H1 (cell line): ENCODE measurements around the gene SIRT5. TPM values are rescaled to one million over a fixed set of nuclear protein-coding genes. Genes with fewer than 3 reads are reported as not detected.

Experiments used
- CTCF ChIA-PET: fragments of 300-600 bp; sonication (Branson Sonifier 250); formaldehyde crosslinking; loops from one replicate; lab custom pipeline; 2021; ENCODE audit not compliant: partially characterized antibody; lab: Charles Lee
- POLR2A ChIA-PET: fragments of 300-600 bp; sonication (Branson Sonifier 250); formaldehyde crosslinking; loops from one replicate; lab custom pipeline; 2021; ENCODE audit warnings: inconsistent platforms; ENCODE audit not compliant: partially characterized antibody; lab: Charles Lee
- DNase-seq, 2 experiments: peaks; one replicate each; pipeline versions ENCODE4 v3.0.0 to v3.0.0-alpha.2; 2010 to 2022; ENCODE audit warnings: low spot score in 2 of 2, low read depth in 1 of 2, mixed read lengths in 1 of 2
- FAIRE-seq: peaks from 2 replicates; lab custom pipeline; 2011; peaks lifted over from hg19 to GRCh38; lab: Jason Lieb, UNC
- H2AFZ ChIP-seq: 2 replicates; pipeline ENCODE4 v1.8.1; 2012; ENCODE audit warnings: low read length, inconsistent platforms
- H2AK5ac ChIP-seq: 2 replicates; pipeline ENCODE4 v1.6.1; 2013; ENCODE audit warnings: low read depth, low read length
- H2BK120ac ChIP-seq: replicated peaks from 2 replicates; pipeline ENCODE3; 2013; ENCODE audit warnings: low read depth, low read length, inconsistent platforms
- H2BK12ac ChIP-seq: 2 replicates; pipeline ENCODE4 v1.6.1; 2013; ENCODE audit warnings: low read depth, low read length
- H2BK15ac ChIP-seq: 2 replicates; pipeline ENCODE4 v1.6.1; 2013; ENCODE audit warnings: low read length
- H2BK20ac ChIP-seq: 2 replicates; pipeline ENCODE4 v1.6.1; 2013; ENCODE audit warnings: low read length
- H2BK5ac ChIP-seq: 2 replicates; pipeline ENCODE4 v1.6.1; 2013; ENCODE audit warnings: low read depth, low read length
- H3K14ac ChIP-seq: 2 replicates; pipeline ENCODE4 v1.6.1; 2013; ENCODE audit warnings: inconsistent platforms; ENCODE audit not compliant: insufficient read length
- H3K18ac ChIP-seq: 2 replicates; pipeline ENCODE4 v1.6.1; 2013; ENCODE audit warnings: low read length; ENCODE audit errors: extremely low read depth
- H3K23ac ChIP-seq: 2 replicates; pipeline ENCODE4 v1.6.1; 2013; ENCODE audit warnings: inconsistent platforms; ENCODE audit not compliant: insufficient read length
- H3K23me2 ChIP-seq: 2 replicates; pipeline ENCODE4 v1.6.1; 2013; ENCODE audit warnings: low read depth, low read length
- H3K27ac ChIP-seq: 2 replicates; pipeline ENCODE4 v1.6.1; 2011; ENCODE audit warnings: low read depth, low read length, inconsistent platforms
- H3K27me3 ChIP-seq, 4 experiments: replicated peaks in 1 of 4; 1 replicate in 1 of 4; 2 replicates in 3 of 4; pipeline versions ENCODE4 v1.6.1 to v1.8.1; 2011 to 2013; ENCODE audit warnings: low read length in 3 of 4, mild to moderate bottlenecking in 3 of 4, inconsistent platforms in 2 of 4, mixed read lengths in 2 of 4, moderate library complexity in 1 of 4; ENCODE audit not compliant: control insufficient read depth in 3 of 4, insufficient read depth in 3 of 4; ENCODE audit errors: extremely low read depth in 1 of 4
- H3K36me3 ChIP-seq, 4 experiments: 2 replicates each; pipeline versions ENCODE4 v1.6.1 to v1.8.1; 2011 to 2013; ENCODE audit warnings: mild to moderate bottlenecking in 4 of 4, low read length in 3 of 4, moderate library complexity in 2 of 4, control low read depth in 1 of 4, inconsistent platforms in 1 of 4; ENCODE audit not compliant: insufficient read depth in 4 of 4, control insufficient read depth in 2 of 4
- H3K4ac ChIP-seq: replicated peaks from 2 replicates; pipeline ENCODE3; 2013; ENCODE audit warnings: low read length, low read depth, mixed read lengths, inconsistent platforms; ENCODE audit not compliant: insufficient read length
- H3K4me1 ChIP-seq, 4 experiments: replicated peaks in 1 of 4; 1 replicate in 1 of 4; 2 replicates in 3 of 4; pipeline versions ENCODE4 v1.6.1 to v1.8.1; 2011 to 2013; ENCODE audit warnings: low read length in 3 of 4, inconsistent platforms in 2 of 4, mixed read lengths in 1 of 4; ENCODE audit not compliant: insufficient read depth in 4 of 4, control insufficient read depth in 3 of 4
- H3K4me2 ChIP-seq, 2 experiments: 2 replicates each; pipeline versions ENCODE4 v1.6.1 to v1.8.1; 2011 to 2013; ENCODE audit warnings: low read depth in 2 of 2, low read length in 2 of 2, control low read depth in 1 of 2, inconsistent platforms in 1 of 2, mild to moderate bottlenecking in 1 of 2; ENCODE audit not compliant: insufficient read depth in 1 of 2
- H3K4me3 ChIP-seq, 4 experiments: fragments of 200-600, 300-600 bp in 1 of 4; sonication (generic), shearing (Covaris generic), sonication (Bioruptor Twin) in 1 of 4; 2 replicates each; pipeline versions ENCODE4 v1.5.1 to v1.8.1; 2011 to 2016; ENCODE audit warnings: low read length in 4 of 4, low read depth in 3 of 4, control low read depth in 2 of 4, inconsistent platforms in 2 of 4, mild to moderate bottlenecking in 2 of 4, mixed read lengths in 1 of 4, moderate library complexity in 1 of 4; ENCODE audit not compliant: insufficient read depth in 2 of 4; ENCODE audit errors: extremely low read depth in 1 of 4
- H3K56ac ChIP-seq: replicated peaks from 2 replicates; pipeline ENCODE3; 2013; ENCODE audit warnings: low read depth, mild to moderate bottlenecking, mixed read lengths, low read length, inconsistent platforms; ENCODE audit not compliant: insufficient read length
- H3K79me1 ChIP-seq: 2 replicates; pipeline ENCODE4 v1.6.1; 2013; ENCODE audit warnings: low read depth, low read length, control low read depth
- H3K79me2 ChIP-seq, 2 experiments: 2 replicates each; pipeline versions ENCODE4 v1.6.1 to v1.8.1; 2012 to 2013; ENCODE audit warnings: low read length in 2 of 2, mild to moderate bottlenecking in 2 of 2, inconsistent platforms in 1 of 2; ENCODE audit not compliant: insufficient read depth in 2 of 2, control insufficient read depth in 1 of 2
- H3K9ac ChIP-seq, 4 experiments: replicated peaks in 1 of 4; 1 replicate in 1 of 4; 2 replicates in 3 of 4; pipeline versions ENCODE4 v1.6.1 to v1.8.1; 2011 to 2013; ENCODE audit warnings: low read depth in 3 of 4, low read length in 3 of 4, control low read depth in 2 of 4, mild to moderate bottlenecking in 2 of 4, moderate library complexity in 2 of 4, inconsistent platforms in 1 of 4; ENCODE audit errors: extremely low read depth in 1 of 4
- H3K9me3 ChIP-seq, 2 experiments: 2 replicates each; pipeline versions ENCODE4 v1.6.1 to v1.8.1; 2012 to 2013; ENCODE audit warnings: mild to moderate bottlenecking in 2 of 2, moderate library complexity in 2 of 2, control low read depth in 1 of 2, inconsistent platforms in 1 of 2, low read depth in 1 of 2, low read length in 1 of 2, mixed read lengths in 1 of 2; ENCODE audit not compliant: insufficient read depth in 2 of 2
- H4K20me1 ChIP-seq, 2 experiments: replicated peaks in 1 of 2; 2 replicates each; pipeline versions ENCODE3 to v1.8.1; 2011 to 2013; ENCODE audit warnings: inconsistent platforms in 2 of 2, low read length in 2 of 2, mild to moderate bottlenecking in 1 of 2; ENCODE audit not compliant: insufficient read depth in 2 of 2, control insufficient read depth in 1 of 2
- H4K5ac ChIP-seq: 2 replicates; pipeline ENCODE4 v1.6.1; 2013; ENCODE audit warnings: low read length, low read depth, mixed read lengths, inconsistent platforms; ENCODE audit not compliant: insufficient read length
- H4K8ac ChIP-seq: 2 replicates; pipeline ENCODE4 v1.8.0; 2013; ENCODE audit warnings: mild to moderate bottlenecking, moderate library complexity, low read length, inconsistent platforms; ENCODE audit not compliant: insufficient read depth; ENCODE audit errors: extremely low read depth
- H4K91ac ChIP-seq: replicated peaks from 2 replicates; pipeline ENCODE3; 2013; ENCODE audit warnings: low read length, mixed read lengths, inconsistent platforms; ENCODE audit not compliant: insufficient read length
- CREB1 ChIP-seq: IDR thresholded peaks from 2 replicates; pipeline ENCODE4 v1.6.1; 2012; ENCODE audit warnings: inconsistent platforms
- JUN ChIP-seq: IDR thresholded peaks from 2 replicates; pipeline ENCODE4 v1.6.1; 2011; ENCODE audit warnings: low read depth, mild to moderate bottlenecking, improper control_type of control experiment, low read length
- RFX5 ChIP-seq: IDR thresholded peaks from 2 replicates; pipeline ENCODE4 v1.6.1; 2011; ENCODE audit warnings: low read depth, low read length, improper control_type of control experiment, borderline replicate concordance
- WGBS, 2 experiments: shearing (Covaris generic) in 1 of 2; methylation state at CpG; one replicate each; pipeline versions ENCODE4 v1.1.6 to v1.1.7; 2013 to 2015; ENCODE audit warnings: low lambda C conversion rate in 2 of 2, mixed read lengths in 2 of 2, inconsistent platforms in 1 of 2, low coverage in 1 of 2, missing lambda C conversion rate in 1 of 2; ENCODE audit not compliant: insufficient replicate concordance in 2 of 2, insufficient coverage in 1 of 2, insufficient read length in 1 of 2; ENCODE audit errors: extremely low coverage in 1 of 2, missing lambda C conversion rate in 1 of 2; 5-methylcytosine and 5-hydroxymethylcytosine counted together
- polyA plus RNA-seq, 7 experiments: library from polyadenylated mRNA; depleted of rRNA in 3 of 7; stranded (reverse) in 5 of 7; unstranded in 2 of 7; fragments of >200 nt in 5 of 7; fragments of 200-250 nt in 2 of 7; gene quantifications; 1 replicate in 5 of 7; 2 replicates in 1 of 7; 4 replicates in 1 of 7; pipeline versions ENCODE4 v1.2.1 to v1.2.3, GENCODE V29; 2011 to 2013; ENCODE audit warnings: missing spikeins in 2 of 7, mixed read lengths in 2 of 7
- total RNA-seq: library from RNA; stranded (reverse); fragmentation: NEBNext Ultra II Directional; extraction: Animal tissue kit (Norgen Biotek cat#: 25700); gene quantifications from 2 replicates; pipeline ENCODE4 v1.2.1, GENCODE V29; 2021

SIRT5 gene
- total and polyA plus RNA-seq, 2 of the 8 experiments (the other 6 are each of a cell fraction or from before 2014, with no cell fraction given), result 7.4 to 14.7 TPM

- POLR2A ChIA-PET, result no interaction called here
- H3K18ac ChIP-seq, result no peak overlapping the region
- no peak overlapping the region for H3K9ac ChIP-seq
- H2BK15ac ChIP-seq, result no peak overlapping the region
- H4K5ac ChIP-seq, result no peak overlapping the region
- WGBS, 2 experiments, result 90% methylated on average over 4 of the region's 4 CpGs; no CpG with 5 or more reads in 1 of the 2 experiments
- TF ChIP-seq CREB1 (no peak), RFX5 (no peak), JUN (no peak)
- H2BK5ac ChIP-seq, result no peak overlapping the region
- no peak overlapping the region for H2BK12ac ChIP-seq
- H3K79me2 ChIP-seq, result no peaks in the 10 kb centered on the region
- no peak overlapping the region for H3K56ac ChIP-seq
- no peak overlapping the region for H3K4me2 ChIP-seq
- H4K91ac ChIP-seq, result no peak overlapping the region
- no peaks in the 10 kb centered on the region for H3K27me3 ChIP-seq
- no peak overlapping the region for H3K4ac ChIP-seq
- peaks cover 0 to 2% (median 0%) of the 10 kb centered on the region in 4 experiments; a peak in 1 of 7 replicates for H3K4me1 ChIP-seq
- CTCF ChIA-PET, result interaction anchor here (0.6 to 1.3 kb wide), 4 partner anchors 8 to 55 kb away, joined by 3 read pairs; no protein-coding TSS in a partner anchor
- no peaks in the 10 kb centered on the region for H3K9me3 ChIP-seq
- H2BK20ac ChIP-seq, result no peak overlapping the region
- H3K23me2 ChIP-seq, result no peaks in the 10 kb centered on the region
- no peaks in the 10 kb centered on the region for H3K36me3 ChIP-seq
- H3K14ac ChIP-seq, result no peak overlapping the region
- DNase-seq (no peak), FAIRE-seq (no peak)
- no peak overlapping the region for H2AK5ac ChIP-seq
- no peak overlapping the region for H3K4me3 ChIP-seq
- H2AFZ ChIP-seq, result no peak overlapping the region
- H3K27ac ChIP-seq, result no peak overlapping the region
- H3K79me1 ChIP-seq, result no peaks in the 10 kb centered on the region
- H4K8ac ChIP-seq, result no peak overlapping the region
- H3K23ac ChIP-seq, result no peak overlapping the region
- H4K20me1 ChIP-seq, result no peaks in the 10 kb centered on the region
- H2BK120ac ChIP-seq, result no peak overlapping the region
Observed at GRCh38 chr6:13565921-13566320, 8.5 kb upstream of the SIRT5 start.
